ENCODE results near the gene NR2C2AP.
A peak's percentile ranks its signal among the peaks of the same experiment; 100 is the strongest.
"Not testable (repeated sequence)": the region's sequence is repeated elsewhere in the genome, so short reads cannot be mapped to it uniquely, and the experiment has no call there.

NR2C2AP gene

GRCh38 chr19:19179548-19180441, 23.4 kb downstream of the NR2C2AP start:
- no peak for DNase-seq

GRCh38 chr19:19176950-19177349, 26.3 kb downstream of the NR2C2AP start:
- no peak for DNase-seq

GRCh38 chr19:19173243-19173642, 30.0 kb downstream of the NR2C2AP start:
- DNase-seq, result not testable (repeated sequence)

GRCh38 chr19:19171821-19172532, 31.2 kb downstream of the NR2C2AP start:
- no peak for DNase-seq

- DNase-seq, result no peak
Measured at GRCh38 chr19:19170873-19171672, 32.1 kb downstream of the NR2C2AP start.

- DNase-seq, result peak; percentile 77
Measured at GRCh38 chr19:19170053-19170872, 33.0 kb downstream of the NR2C2AP start, which contains the start of gene MEF2B. Gene MEF2B, minus strand, starts transcription at chr19:19170263. Its CDS starts 19,528 bp downstream, at chr19:19150735.

GRCh38 chr19:19169236-19170052, 33.8 kb downstream of the NR2C2AP start:
- DNase-seq, result no peak

- DNase-seq, result no peak
Measured at GRCh38 chr19:19167612-19168011, 35.6 kb downstream of the NR2C2AP start.

GRCh38 chr19:19165396-19165795, 37.8 kb downstream of the NR2C2AP start:
- DNase-seq, result no peak

GRCh38 chr19:19162495-19162894, 40.7 kb downstream of the NR2C2AP start:
- no peak for DNase-seq

- DNase-seq, result peak; percentile 38
Measured at GRCh38 chr19:19160461-19161035, 42.7 kb downstream of the NR2C2AP start.

- no peak for DNase-seq
Measured at GRCh38 chr19:19159534-19159933, 43.7 kb downstream of the NR2C2AP start.

GRCh38 chr19:19157808-19158207, 45.4 kb downstream of the NR2C2AP start:
- DNase-seq, result no peak

- DNase-seq, result no peak
Measured at GRCh38 chr19:19155495-19156219, 47.6 kb downstream of the NR2C2AP start.

GRCh38 chr19:19154768-19155494, 48.3 kb downstream of the NR2C2AP start:
- no peak for DNase-seq

GRCh38 chr19:19152668-19153384, 50.4 kb downstream of the NR2C2AP start:
- DNase-seq, result no peak

GRCh38 chr19:19151418-19151817, 51.8 kb downstream of the NR2C2AP start:
- no peak for DNase-seq

Data from CD4-positive, alpha-beta T cell treated with Interleukin-15 for 1 hour (primary cell).